ENCODE data around the gene HSD17B2.
A peak's percentile ranks its signal among the peaks of the same experiment; 100 is the strongest.

Gene HSD17B2

DNA sequence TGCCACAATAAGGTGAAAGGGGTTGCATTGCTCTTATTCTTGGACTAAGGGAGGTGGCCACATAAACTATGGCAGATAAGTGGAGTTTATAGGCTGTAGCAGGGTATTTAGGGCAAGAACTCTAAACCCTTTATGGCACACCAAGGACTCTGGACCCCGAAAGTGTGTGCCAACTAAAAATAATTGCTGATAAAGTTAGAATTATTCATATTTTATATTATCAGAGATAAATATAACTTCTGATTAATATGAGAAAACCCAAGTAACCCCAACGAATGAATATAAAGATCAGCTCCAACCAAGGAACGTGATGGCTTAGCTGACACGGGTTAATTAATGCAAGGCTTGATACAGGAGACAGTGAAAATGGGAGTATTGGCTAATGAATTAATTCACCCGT lies 15.0 kb upstream of the HSD17B2 start:
- no peak for DNase-seq

DNA sequence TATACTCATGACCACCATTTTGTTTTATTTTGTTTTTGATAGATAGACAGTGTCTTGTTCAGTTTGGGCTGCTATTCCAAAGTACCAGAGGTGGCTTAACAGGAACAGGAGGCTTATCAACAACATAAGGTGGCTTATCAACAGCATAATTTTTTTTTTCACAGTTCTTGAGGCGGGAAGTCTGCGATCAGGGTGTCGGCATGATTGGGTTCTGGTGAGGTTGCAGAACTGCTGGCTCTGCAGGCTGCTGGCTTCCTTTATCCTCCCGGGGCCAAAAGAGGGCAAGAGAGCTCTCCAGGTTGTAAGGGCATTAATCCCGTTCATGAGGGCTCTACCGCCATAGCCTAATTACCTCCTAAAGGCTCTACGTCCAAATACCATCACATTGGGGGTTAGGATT lies 11.8 kb upstream of the HSD17B2 start:
- DNase-seq, result no peak

DNA sequence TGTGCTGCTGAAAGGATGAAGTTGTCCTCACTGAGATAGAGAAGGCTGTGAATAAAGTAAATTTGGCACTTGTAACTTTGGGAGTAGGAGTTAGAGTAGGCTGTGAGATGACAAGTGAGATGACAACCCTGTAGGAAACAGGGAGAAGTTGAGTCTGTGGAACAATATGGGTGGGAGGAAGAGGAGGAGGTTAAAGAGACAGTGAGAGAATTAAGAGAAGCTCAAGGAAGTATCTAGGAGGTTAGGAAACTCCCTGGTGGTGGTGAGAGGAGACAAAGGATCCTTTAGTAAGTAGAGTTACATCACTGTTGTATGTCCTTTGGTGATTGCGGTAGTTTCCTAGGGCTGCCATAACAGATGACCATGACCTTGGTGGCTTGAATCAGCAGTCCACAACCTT lies 10.7 kb upstream of the HSD17B2 start:
- DNase-seq, result no peak

DNA sequence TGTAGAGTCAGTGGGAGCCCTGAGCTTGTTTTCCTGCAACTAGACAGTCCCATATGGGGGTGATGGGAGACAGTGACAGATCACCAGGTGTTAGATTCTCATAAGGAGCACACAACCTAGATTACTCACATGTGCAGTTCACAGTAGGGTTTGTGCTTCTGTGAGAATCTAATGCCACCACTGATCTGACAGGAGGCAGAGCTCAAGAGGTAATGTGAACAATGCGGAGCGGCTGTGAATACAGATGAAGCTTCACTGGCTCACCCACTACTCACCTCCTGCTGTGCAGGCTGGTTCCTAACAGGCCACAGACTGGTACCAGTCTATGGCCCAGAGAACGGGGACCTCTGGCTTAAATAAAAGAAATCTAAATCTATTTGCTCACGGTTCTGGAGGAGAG lies 10.2 kb upstream of the HSD17B2 start:
- DNase-seq, result no peak

DNA sequence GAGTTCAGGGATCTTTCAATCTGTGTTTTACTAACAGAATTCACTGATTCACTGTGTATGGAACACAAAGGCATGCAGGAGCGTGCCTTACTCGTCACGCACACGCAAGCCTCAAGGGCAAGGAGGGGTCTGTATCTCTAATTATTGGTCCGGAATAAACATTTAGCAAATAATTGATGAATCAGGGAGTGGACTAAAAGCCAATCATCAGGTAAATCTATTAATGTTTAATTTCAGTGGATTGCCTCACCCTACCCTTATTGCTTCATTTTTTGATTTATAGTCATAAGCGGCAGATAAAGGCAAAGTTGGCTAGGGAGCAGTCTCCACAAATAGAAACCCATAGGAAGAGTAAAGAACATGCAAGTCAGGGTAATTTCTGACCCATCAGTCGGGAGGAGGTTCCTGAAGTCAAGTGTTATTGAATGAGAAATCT lies 7.4 kb upstream of the HSD17B2 start:
- no peak for DNase-seq

DNA sequence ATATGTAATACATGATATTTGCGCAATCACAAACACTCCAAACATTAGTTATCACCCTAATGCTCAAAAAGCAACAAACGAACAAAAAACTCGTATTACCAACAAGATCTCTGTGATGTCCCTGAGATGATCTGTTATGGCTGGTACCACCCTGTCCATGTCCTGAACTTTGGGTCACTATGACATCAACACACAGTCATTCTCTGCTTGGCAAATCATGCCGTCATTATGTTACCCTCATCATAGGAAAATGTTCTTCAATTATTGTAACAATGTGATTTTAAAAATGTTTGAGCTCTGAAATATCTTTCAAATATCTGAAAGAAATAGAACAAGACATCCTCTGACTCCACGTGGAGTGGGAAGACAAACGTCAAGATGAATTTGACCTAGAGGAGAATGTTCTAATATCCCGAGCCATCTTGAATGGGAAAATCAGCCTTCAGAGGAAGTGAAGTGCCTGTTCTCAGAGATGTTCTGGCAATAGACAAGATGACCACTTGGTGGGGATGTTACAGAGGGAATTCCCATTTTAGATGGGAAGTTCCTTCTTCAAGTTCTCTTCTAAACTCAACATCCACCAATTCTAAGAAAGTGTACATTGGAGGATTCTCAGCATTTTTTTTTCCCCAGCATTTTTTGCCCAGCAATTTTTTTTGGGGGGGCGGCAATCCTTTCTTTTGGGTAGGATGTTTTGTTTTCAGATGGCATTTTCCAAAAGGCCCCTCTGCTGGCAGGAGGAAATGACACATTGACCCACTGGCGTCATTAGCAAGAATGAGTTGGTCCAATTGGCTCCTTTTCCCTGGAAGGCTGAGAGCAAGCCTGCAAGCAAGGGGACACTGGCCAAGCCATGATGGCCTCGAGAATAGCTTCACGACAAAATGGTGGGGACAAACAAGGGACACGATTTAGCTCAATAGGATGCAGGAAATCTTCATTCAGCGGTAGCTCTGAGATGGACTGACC lies 3.7 kb upstream of the HSD17B2 start:
- peak; percentile 0 for DNase-seq

DNA sequence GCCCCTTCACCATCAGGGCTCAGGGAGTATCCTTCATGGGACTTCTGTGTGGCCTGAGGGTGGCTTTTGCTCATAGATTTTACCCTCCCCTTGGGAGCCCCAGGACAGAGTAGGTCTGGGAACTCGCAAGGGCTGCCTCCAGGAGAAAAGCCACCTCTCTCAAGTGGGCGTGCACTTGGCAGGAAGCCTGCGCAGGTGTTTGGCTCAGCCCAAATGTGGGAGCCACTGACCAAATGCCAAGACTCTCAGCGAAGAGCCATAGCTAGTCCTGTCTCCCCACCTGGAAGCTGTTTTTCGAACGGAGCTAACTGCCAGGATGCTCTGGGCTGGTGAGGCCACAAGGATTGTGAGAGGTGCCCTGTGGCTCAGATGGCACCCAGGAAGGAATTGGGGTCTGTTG lies 2.0 kb upstream of the HSD17B2 start:
- DNase-seq, result no peak

DNA sequence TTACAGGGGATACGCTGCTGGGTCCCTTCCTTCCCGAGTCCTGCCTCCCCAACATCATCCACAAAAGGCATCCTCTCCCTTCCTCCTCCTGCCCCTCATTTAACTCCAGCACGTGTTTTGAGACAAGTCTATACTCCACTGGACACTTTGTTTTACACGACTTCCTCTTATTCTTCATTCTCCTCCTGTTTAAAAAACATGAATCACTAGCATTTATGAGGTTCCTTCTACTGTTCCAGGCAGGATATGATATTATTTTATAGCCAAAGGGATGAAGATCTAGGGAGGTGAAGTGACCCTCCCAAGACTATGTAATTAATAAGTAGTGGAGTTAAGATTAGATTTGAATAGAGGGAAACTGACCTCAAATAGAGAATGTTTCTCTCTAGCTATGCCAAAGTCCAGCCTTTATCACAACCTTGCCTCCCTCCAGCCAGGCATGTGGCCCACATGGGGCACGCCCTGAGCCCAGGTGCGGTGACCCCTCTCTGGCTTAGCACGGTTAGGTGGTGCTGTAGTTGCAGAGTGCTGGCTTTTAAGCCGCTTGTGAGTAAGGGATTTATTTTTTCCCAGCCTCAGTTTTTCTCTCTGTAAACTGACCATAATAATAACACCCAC lies 1.3 kb upstream of the HSD17B2 start:
- DNase-seq, result no peak

DNA sequence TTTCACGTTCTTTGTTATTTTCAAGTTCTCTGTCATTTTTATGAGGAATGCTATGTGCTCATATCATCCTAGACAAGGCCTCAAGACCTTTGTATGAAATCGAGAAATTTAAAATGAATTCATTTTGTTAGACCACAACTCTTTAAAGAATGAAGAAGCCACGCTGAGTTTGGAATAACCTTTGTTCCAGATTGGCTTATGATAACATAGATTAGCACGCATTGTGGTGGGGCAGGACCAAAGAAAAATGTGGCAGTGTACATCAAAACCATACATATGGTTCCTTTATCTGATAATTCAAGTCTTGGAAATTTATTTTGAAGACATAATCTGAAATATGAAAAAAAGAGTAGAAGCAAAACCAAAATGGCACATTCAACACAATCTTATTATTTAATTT lies 2.2 kb downstream of the HSD17B2 start:
- DNase-seq, result no peak

DNA sequence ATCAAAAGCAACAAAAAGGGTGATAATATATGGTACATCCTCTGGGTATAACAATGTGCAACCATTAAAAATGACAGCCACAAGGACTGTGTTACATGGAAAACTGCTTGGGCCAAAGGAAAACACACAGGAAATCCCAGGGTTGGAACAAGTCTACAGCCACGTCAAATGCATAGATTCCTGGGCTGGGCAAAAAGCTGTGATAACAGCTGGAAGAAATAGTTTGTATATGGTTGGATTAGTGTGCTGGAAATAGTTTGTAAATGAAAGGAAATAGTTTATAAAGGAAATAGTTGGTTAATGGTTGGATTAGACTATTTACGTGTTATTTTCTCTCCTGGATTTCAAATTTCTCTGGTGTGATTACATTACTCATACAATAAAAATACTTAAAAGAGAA lies 2.6 kb downstream of the HSD17B2 start:
- DNase-seq, result no peak

DNA sequence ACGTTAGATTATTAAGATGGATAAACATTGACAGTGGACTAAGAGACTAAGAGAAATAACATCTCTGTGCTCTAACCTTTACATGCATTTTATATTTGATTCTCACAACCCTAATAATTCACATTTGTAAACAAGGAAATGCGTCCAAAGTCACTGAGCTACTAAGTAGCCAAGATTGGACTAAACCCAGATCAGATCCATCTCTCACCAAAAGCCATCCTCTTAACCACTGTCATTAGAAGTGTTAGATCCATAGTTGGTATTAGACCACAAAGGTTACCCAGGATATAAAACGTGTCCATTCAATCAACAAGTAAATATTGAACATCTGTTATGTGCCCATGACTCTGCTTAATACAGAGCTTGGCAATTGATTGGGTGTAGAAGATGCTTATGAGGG lies 5.2 kb downstream of the HSD17B2 start:
- DNase-seq, result no peak

DNA sequence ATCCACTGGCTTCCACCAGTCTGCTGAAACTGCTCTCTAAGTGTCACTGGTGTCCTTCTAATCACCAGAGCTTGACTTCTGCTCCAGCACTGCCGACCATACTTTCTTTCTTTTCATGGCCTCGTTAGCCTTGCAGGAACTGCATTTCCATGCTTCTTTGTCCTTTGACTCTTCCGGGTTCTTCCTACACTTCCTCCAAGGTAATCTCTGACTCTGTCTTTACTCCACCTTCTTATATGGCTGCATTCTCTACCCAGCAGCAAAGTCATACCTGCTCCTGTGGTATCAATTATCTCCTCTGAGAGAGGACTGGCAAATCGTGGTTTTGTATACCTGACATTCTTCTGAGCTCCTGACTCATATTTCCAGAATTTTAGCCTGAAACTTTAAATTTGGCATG lies 6.5 kb downstream of the HSD17B2 start:
- no peak for DNase-seq

DNA sequence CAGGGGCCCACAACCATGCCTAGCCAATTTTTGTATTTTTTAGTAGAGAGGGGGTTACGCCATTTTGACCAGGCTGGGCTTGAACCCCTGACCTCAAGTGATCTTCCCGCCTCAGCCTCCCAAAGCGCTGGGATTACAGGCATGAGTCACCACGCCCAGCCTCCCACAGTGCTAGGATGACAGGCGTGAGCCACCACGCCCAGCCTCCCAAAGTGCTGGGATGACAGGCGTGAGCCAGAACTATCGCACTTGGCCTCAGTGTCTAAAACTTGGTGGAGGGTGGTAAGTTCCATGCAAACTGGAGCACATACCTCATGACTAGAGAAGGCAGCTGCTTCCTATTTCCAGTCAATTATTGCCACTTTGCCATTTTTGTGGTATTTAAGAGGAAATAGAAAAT lies 7.1 kb downstream of the HSD17B2 start:
- no peak for DNase-seq

DNA sequence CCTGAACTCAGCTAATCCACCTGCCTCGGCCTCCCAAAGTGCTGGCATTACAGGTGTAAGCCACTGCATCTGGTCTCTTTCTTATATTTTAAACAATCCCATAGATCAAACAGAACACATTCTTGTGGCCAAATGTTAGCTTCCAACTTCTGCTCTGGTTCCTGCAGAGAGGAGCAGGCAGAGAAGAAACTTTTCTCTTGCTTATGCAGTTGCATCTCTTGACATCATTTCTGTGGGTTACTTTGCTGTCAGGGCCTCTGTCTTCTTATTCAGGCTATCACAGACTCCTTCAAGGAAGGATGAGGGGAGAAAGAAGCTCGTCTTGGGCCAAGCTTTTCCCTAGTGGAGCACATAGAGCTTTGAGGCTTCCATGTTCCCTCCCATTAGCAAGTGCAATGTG lies 7.8 kb downstream of the HSD17B2 start:
- no peak for DNase-seq

DNA sequence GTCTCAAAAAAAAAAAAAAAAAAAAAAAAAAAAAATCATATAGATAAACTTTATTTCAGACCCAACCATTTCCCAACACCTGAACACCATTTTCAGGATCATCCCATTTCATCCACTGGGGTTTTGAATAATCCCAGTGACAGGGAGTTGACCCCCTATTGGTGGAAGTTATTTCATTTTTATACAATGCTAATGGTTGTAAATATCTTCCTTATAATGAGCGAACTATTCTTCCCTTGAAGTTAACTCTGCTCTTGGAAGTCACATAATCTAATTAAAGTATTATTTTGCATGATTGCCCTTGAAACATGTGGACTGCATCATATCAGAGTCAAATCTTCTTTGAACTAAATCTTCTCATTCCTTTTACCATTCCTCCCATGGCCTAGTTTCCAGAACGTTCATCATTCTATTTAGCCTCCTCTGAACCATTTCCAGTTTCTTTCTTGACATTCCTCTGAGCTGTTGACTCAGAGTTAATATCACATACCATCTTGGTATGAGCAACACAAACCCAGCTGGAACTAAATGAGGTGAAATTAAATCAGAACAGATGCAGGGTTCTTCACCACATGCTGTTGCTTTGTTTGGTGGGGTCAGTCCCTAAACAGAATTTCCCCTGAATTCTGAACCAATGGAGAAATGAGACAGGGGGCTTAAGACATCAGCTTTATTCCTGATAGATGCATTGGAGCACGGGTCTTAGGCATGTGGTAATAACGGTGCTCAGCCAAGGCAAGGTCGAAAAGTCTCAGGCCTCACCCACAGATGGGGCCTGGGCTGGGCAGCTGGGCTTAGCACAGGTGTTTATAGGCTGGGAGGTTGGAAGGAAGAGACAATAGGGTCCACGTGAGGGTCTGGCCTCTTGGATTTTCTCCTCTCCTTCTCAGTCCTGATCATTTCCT lies 8.9 kb downstream of the HSD17B2 start:
- no peak for DNase-seq

DNA sequence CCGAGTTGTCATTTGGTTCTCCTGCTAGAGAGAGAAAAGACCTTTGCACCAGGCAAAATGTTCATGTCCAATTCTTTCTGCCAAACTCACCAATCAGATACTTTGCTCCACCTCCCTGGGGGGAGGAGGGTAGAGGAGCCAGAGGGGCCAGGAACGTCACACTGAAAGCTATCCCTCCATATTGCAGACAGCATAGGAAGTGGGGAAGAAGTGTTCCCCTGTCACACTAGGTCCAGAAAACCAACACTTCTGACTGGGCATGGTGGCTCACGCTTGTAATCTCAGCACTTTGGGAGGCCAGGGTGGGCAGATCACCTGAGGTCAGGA lies 9.5 kb downstream of the HSD17B2 start:
- no peak for DNase-seq

DNA sequence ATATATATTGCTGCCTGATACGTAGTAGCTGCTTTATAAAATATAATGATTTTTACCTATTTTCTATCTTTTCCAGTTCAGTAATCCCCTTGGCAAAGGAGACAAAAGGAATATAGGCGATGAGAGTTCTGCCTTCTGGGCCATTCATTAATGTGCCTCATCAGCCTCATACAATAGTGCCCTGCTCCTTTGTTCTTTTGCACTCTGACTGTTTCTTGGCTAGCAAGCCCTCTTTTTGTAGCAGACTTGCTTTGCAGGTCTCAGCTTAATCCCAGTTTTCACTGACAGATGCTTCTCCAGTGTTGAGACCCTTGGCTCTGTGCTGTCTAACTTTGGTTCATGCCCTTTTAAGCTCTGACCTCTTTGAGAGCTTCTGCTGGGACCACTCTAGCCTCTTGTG lies 10.4 kb downstream of the HSD17B2 start:
- DNase-seq, result no peak

DNA sequence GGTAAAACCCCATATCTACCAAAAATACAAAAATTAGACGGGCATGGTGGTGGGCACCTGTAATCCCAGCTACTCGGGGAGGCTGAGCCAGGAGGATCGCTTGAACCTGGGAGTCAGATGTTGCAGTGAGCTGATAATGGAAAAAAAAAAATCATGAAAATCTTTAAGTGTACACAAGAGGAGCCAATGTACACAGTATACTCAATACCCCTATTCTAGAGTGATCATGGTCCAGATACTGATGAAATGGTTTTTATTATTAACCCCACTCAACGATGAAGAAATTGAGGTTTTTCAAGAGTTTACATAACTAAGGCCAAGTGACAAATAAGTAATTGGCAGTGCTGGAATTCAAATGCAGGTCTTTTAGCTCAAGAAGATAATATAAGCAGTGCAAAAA lies 11.5 kb downstream of the HSD17B2 start:
- DNase-seq, result no peak

DNA sequence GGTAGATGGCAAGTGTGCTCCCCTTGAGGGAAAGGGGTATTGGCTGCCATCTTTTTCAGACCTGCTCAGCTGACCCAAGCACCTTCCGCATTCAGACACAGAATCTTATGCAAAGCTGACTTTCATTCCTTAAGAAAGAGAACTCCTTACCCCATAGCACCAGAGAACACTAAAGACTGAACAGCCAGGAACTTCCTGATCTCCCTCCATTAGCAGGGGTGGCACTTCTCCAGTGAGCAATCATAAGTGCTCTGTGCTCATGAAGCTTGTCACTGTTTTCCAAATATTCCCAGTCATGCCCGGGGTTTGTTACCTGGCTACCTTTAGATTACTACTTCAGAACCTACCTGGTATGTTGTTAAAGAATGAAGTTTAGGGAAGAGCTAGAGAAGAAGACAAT lies 11.9 kb downstream of the HSD17B2 start:
- DNase-seq, result no peak

DNA sequence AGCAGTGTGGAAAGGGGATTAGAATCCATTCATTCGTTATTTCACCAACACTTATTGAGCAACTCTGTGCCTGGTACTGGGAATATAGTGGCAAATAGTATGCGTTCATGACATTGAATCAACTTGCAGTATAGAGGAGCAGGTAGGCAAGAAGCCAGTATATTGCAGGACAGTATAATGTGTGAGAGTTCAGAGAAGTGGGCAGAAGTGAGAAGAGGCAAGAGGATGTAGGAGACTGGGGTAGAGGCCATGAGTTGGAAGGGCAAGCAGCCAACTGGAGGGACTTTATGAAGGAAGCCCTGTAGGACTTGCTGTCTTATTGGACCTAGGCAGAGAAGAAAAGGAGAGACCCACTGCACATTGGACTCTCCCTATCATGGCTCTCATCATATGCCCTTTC lies 12.3 kb downstream of the HSD17B2 start:
- DNase-seq, result no peak

DNA sequence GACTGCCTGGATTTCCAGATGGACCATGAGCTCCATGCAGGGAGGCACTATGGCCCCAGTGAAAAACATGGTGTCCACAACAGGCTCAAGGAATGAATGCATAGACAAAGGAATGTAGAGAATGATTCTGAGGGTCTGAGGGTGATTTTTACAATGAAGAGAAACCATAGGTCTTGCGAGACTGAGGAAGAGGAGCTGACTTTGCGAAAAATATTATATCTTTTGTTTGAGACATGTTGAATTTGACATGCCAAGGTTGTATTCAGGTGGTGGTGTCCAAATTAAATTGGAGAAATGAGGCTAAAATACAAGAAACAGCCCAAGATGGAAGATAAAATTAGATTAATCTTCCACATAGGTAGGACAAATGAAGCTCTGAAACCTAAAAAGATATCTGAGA lies 12.7 kb downstream of the HSD17B2 start:
- no peak for DNase-seq

DNA sequence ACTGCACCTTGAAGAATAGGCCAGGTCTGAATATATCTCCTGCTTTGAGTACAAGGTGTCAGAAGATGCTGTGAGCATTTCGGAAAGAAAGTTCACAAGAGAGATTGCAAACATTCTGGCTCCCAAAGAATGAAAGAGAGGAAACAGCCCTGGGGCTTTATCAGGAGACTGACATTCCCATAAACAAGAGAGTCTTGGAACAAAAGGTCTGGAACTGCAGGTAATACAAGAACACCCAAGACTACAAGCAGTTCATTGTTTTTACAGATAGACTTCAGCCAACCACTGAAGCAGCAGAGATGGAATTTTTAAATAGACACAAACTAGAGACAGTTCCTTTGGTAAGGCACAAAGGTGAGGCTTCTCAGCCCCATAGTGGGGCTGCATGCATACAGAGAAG lies 14.4 kb downstream of the HSD17B2 start:
- no peak for DNase-seq

DNA sequence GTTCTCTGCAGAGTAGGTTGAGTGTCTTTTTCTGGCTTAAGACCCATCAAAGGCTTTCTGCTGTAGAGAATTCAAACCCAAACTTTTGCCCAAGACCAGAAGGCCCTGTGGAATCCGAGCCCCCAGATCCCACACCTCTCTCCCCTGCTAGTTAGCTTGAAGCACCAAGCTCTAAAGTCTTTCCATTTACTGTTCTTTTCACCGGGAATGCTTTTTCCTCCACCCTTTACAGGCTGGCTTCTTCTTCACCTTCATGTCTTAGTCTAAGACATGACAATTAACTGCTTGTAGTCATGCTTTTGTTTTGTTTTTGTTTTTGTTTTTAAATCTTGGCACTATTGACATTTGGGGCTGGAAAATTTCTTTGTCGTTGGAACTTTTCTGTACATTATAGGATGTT lies 15.5 kb downstream of the HSD17B2 start:
- DNase-seq, result no peak

DNA sequence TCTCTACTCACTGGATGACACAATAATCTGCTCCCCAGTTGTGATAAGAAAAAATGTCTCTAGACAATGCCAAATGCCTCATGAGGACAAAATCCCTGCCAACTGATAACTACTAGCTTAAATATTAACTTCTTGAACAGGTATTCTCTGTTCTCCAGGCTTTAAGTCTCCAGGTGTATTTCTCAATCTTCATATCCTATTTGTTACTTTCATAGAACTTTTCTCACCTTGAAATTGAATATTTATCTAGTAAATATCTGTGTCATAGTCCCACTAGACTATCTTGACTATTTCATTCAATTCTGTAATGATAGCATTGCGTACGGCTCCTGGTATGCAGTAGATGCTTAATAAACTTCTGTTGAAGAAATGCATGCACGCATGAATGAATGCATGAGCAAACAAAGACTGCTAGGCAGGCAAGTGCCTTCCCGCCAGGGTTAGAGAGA lies 15.9 kb downstream of the HSD17B2 start:
- DNase-seq, result no peak

All from GDM1 (cell line).